Muscle of arm (tissue), 14 donors: ENCODE results near the gene DHFR2. TPM values are rescaled to one million over a fixed set of nuclear protein-coding genes. Genes with fewer than 3 reads are reported as not detected.
A peak's percentile ranks its signal among the peaks of the same experiment; 100 is the strongest.
"Not testable (repeated sequence)": the region's sequence is repeated elsewhere in the genome, so short reads cannot be mapped to it uniquely, and the experiment has no call there.

ENCODE experiments used
- DNase-seq: peaks from one replicate; pipeline ENCODE4 v3.0.0-alpha.2; 2013
- long read RNA-seq, 11 donors: transcript quantifications; one replicate each; lab custom pipeline, GENCODE V29; 2026
- polyA plus RNA-seq, 12 donors: library from polyadenylated mRNA; unstranded; fragments of 120-200 nt; gene quantifications; one replicate each; pipeline ENCODE4 v1.2.1, GENCODE V29; 2013; ENCODE audit not compliant: insufficient read length in 12 of 12

The DHFR2 gene
- polyA plus RNA-seq = 1 to 10 TPM in 10 of 12 donors, not detected in 2; 3.5 to 8.0 (median 5.1) TPM
- long read RNA-seq, donor 1, full-length matches to known transcripts = 5 of 5 reads
- long read RNA-seq, donor 1, partial matches to known transcripts = 0 of 5 reads
- long read RNA-seq, donor 1, other reads (novel, unspliced or antisense) = 0 of 5 reads
- long read RNA-seq, donor 2, full-length matches to known transcripts = 2 of 2 reads
- long read RNA-seq, donor 2, partial matches to known transcripts = 0 of 2 reads
- long read RNA-seq, donor 2, other reads (novel, unspliced or antisense) = 0 of 2 reads
- long read RNA-seq, donor 3, full-length matches to known transcripts = 3 of 3 reads
- long read RNA-seq, donor 3, partial matches to known transcripts = 0 of 3 reads
- long read RNA-seq, donor 3, other reads (novel, unspliced or antisense) = 0 of 3 reads
- long read RNA-seq, donor 4 = 0 reads
- long read RNA-seq, donor 5 = 0 reads
- long read RNA-seq, donor 6 = 0 reads
- long read RNA-seq, donor 7, partial matches to known transcripts = 0 of 2 reads
- long read RNA-seq, donor 7, other reads (novel, unspliced or antisense) = 0 of 2 reads
- long read RNA-seq, donor 8 = 0 reads
- long read RNA-seq, donor 9 = 0 reads
- long read RNA-seq, donor 10, partial matches to known transcripts = 0 of 1 reads
- long read RNA-seq, donor 10, other reads (novel, unspliced or antisense) = 0 of 1 reads
- long read RNA-seq, donor 11, full-length matches to known transcripts = 2 of 2 reads
- long read RNA-seq, donor 11, partial matches to known transcripts = 0 of 2 reads
- long read RNA-seq, donor 11, other reads (novel, unspliced or antisense) = 0 of 2 reads

DNA sequence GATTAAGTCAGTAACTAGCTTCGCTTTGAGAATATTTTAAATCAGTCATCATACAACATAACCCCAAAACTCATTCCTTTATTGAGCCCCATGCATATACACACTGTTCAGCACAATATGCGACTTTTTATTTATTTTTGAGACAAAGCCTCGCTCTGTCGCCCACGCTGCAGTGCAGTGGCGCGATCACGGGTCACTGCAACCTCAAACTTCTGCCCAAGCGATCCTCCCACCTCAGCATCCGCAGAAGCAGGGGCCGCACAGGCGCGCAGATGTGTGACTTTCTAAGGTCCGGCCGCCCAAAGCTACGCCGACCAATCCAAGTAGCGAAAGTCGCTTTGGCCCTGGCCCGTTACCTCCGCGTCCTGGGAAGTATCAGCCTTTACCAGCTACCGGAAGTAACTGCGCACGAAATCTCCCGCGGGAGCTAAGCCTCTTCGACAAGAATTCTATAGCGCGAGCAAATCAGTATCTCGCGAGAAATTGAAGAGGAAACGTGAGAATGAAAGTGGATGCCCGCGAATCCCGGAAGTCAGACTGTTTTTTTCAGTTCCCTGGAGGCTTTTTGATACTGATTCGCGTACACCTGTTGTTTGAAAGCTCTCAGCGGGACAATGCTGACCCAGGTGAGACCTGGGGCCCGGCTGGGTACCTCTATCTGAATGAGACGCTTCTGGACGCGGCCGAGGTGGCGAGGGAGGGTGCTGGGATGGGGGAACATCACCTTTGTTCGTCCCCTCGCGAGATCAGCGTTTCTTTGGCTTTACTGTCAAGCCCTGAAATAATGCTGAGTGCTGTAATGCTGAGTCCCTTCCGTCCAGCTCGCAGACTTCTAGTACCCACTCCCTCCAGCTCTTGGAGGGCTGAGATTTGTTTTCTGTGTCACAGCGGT, at the start of gene DHFR2, which contains the start of gene NSUN3:
Gene DHFR2, minus strand, starts transcription at position 404 of the 892 bp plus-strand sequence. CDS start 1,405 bp downstream, outside the sequence.
Gene NSUN3, plus strand, starts transcription at position 549 of the 892 bp plus-strand sequence. Its CDS starts 66 bp downstream, at position 615.
- peak; percentile 98 for DNase-seq

GRCh38 chr3:94110854-94111253, 48.1 kb upstream of the DHFR2 start:
- DNase-seq = no peak

DNA sequence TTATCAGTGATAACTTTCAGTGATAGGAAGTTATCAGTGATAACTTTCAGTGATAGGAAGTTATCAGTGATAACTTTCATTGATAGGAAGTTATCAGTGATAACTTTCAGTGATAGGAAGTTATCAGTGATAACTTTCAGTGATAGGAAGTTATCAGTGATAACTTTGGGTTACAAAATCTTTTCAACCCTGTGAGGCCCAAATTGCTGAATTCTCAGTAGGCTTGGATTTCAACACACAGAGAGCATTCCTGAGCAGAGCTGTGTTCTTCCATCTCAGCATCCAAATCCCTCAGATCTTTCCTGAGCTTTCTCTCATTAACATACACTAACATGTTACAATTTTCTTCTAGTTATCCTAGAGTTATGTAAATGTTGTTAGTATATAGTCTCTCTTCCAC, 47.5 kb upstream of the DHFR2 start:
- not testable (repeated sequence) for DNase-seq

DNA sequence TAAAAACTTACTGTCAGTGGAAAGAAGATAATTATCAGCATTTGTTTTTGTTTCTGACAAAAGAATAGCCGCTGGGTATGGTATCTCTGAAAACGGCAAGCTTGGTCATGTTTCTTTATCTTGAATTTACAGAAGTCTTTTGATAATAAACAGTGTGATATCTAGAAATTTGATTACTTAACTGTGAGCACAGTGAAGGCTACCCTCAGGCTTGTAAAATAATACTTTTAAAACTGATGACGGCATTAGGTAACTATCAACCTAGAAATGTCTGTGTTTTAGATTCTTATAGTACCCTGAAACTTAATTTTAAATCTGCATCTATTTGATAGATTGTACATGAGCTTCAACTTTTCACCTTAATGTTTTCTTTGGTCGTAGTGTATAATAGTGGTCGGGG, 43.6 kb upstream of the DHFR2 start:
- no peak for DNase-seq

GRCh38 chr3:94101860-94102259, 39.1 kb upstream of the DHFR2 start:
- DNase-seq = no peak

GRCh38 chr3:94099311-94099710, 36.6 kb upstream of the DHFR2 start:
- no peak for DNase-seq

DNA sequence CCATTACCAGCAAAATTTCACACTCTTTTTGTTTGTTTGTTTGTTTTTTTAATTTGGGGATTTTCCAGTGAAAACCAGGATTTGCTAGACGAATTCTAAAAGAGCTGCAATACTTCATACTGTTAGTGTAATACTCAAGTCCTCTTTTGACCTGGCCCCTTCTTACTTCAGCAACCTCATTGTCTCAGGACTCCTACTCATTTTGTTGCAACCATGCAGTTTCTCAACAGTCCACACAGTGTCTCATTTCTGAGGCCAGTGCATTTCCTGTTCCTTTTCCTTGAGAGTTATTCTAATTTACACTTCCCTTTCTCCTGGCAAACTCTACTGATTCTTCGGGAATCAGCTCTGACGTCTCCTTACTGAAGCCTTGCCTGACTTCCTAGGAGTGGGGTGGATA, 35.7 kb upstream of the DHFR2 start:
- no peak for DNase-seq

GRCh38 chr3:94095111-94095510, 32.4 kb upstream of the DHFR2 start:
- no peak for DNase-seq

- no peak for DNase-seq
These were observed 30.4 kb upstream of the DHFR2 start for GRCh38 chr3:94093151-94093550.

- no peak for DNase-seq
These were observed 29.4 kb upstream of the DHFR2 start for GRCh38 chr3:94092086-94092485.

- no peak for DNase-seq
These were observed 26.4 kb upstream of the DHFR2 start for GRCh38 chr3:94089126-94089525.

- no peak for DNase-seq
These were observed 20.5 kb upstream of the DHFR2 start for GRCh38 chr3:94083261-94083660.

DNA sequence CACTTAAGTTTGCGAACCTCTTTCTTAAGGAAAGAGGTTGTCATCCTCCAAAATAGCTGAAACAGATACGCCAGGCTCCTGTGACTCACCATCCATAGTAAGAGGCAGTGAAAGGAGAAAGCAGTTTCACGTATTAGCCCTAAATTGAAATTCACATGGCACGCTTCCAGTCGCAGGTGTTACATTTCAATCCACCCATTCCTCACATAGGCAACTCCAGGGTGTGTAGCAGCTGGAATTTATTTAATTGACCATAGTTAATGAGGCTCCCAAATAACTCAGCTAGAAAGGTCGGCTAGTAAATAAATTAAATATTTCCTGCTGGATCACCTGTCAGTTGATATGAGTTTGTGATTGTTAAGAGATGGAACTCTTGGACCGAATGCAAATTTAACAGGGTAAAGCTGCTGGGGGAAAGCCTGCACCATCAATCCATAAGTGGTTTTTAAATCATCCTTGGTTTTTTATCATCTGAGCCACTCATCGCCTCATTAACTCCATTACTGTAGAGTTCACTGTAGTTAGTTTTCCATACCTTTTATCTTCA, 19.7 kb upstream of the DHFR2 start:
- no peak for DNase-seq

DNA sequence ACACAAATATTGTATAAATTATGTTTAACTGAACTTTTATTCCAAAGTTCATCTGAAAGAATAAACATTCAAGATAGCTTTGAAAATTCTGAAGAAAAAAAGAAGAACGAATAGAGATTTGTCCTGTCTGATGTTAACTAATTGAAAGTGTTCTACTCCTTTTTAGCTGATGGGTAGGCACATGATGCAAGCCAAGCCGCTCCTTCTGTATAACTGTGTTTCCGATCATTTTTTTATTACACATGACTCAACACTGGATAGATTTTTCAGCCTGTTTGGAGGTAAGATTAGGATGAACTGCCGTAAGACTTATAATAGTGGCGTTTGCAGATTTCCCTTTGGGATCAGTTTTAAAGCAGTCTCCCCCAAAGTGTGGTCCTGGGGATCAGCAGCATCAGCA, 19.2 kb upstream of the DHFR2 start:
- no peak for DNase-seq

- DNase-seq = not testable (repeated sequence)
These were observed 17.8 kb upstream of the DHFR2 start for GRCh38 chr3:94080552-94080951.

DNA sequence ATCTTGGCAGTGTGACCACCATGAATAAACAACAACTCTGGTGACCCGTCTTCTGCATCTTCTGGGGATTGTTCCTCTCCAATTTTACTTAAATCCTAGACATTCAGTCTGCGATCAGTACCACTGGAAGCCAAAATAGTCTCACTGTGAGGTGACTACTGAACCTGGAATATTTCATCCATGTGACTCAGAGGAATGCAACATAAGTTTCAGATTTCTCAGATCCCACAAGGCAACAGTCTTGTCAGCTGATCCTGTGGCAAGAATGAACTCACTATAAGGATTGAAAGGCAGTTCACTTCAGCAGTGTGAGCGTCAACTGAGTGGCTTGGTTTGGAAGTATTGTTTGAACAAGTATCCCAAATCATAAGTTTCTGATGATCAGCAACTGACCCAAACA, 13.3 kb upstream of the DHFR2 start:
- no peak for DNase-seq

GRCh38 chr3:94071713-94072284, 9.1 kb upstream of the DHFR2 start:
- no peak for DNase-seq

- no peak for DNase-seq
These were observed 7.7 kb upstream of the DHFR2 start for GRCh38 chr3:94070341-94070911.

DNA sequence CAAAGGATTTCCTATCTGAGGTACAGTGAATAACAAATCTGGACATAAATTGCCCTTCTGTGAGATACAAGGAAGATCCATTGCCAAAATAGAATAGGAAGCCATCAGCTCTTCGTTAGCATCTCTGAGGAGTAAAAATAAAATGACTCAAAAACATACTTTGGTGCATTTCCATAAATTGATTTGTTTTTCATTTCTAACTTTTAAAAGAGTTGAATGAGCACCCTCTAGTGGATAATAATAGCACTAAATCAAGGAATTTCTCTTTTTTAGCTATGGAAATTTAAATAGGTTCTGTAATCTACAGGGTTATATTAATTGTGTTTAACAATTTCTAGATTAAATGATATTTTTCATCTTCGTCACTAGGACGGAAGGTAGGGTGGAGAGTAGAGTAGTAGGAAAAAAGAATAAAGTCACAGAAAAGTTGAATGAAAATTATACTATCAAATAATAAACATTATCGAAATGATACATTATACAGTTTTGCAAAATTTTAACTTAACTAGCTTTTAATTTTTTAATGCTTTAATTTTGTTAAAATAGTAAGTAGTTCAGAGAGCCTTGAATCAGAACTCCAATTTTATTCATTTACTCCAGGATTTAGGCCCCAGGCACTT, 6.6 kb upstream of the DHFR2 start:
- DNase-seq = peak; percentile 15
